ENCODE measurements around the gene TXLNA.

TXLNA gene

GRCh38 chr1:32246888-32247273 is 67.4 kb downstream of the TXLNA start, which contains the start of gene FAM167B:
TSS of gene FAM167B (plus strand) at chr1:32247222. CDS start at chr1:32247422, 200 bp downstream.
- DNase-seq = no peak

GRCh38 chr1:32247452-32247851 is 68.0 kb downstream of the TXLNA start:
- DNase-seq = no peak

Data from right kidney (tissue), 1 donor.